Neural cell (in vitro differentiated cells): ENCODE data around the gene DENND1A. TPM values are rescaled to one million over a fixed set of nuclear protein-coding genes. Genes with fewer than 3 reads are reported as not detected.

ENCODE experiments used
- H2AFZ ChIP-seq: fragments of 200-600, 300-800 bp; sonication (generic), shearing (Covaris generic); 2 replicates; pipeline ENCODE4 v1.6.0; 2014; ENCODE audit warnings: low read depth, mild to moderate bottlenecking, antibody characterized with exemption, low read length, moderate library complexity
- H3F3A ChIP-seq: fragments of 200-600 bp; shearing (Covaris generic); 2 replicates; pipeline ENCODE4 v1.6.1; 2016; ENCODE audit warnings: mild to moderate bottlenecking, moderate library complexity, mixed read lengths, antibody characterized with exemption, low read length; ENCODE audit not compliant: insufficient read depth, poor library complexity, severe bottlenecking
- H3K27ac ChIP-seq: fragments of 200-600, 300-800 bp; sonication (generic), shearing (Covaris generic); 2 replicates; pipeline ENCODE4 v1.5.1; 2014; ENCODE audit warnings: mild to moderate bottlenecking, low read length, moderate library complexity
- H3K27me3 ChIP-seq: fragments of 300-800, 200-600 bp; sonication (generic), shearing (Covaris generic); 2 replicates; pipeline ENCODE4 v1.6.0; 2014; ENCODE audit warnings: mild to moderate bottlenecking, low read depth, low read length, moderate library complexity; ENCODE audit not compliant: insufficient read depth
- H3K36me3 ChIP-seq: fragments of 300-800, 200-600 bp; sonication (generic), shearing (Covaris generic); 2 replicates; pipeline ENCODE4 v1.5.1; 2014; ENCODE audit warnings: mild to moderate bottlenecking, antibody characterized with exemption, low read length, moderate library complexity; ENCODE audit not compliant: insufficient read depth
- H3K4me2 ChIP-seq: fragments of 300-800, 200-600 bp; sonication (generic), shearing (Covaris generic); 2 replicates; pipeline ENCODE4 v1.6.0; 2014; ENCODE audit warnings: mild to moderate bottlenecking, low read length
- H3K4me3 ChIP-seq: fragments of 300-800, 200-600 bp; sonication (generic), shearing (Covaris generic); 2 replicates; pipeline ENCODE4 v1.5.1; 2014; ENCODE audit warnings: mild to moderate bottlenecking, low read length, moderate library complexity
- H3K79me2 ChIP-seq: fragments of 200-600 bp; shearing (Covaris generic); replicated peaks from 2 replicates; pipeline ENCODE4 v1.6.0; 2014; ENCODE audit warnings: mild to moderate bottlenecking, low read length, moderate library complexity; ENCODE audit not compliant: insufficient read depth
- H3K9ac ChIP-seq: fragments of 300-800, 200-600 bp; sonication (generic), shearing (Covaris generic); 2 replicates; pipeline ENCODE4 v1.6.1; 2016; ENCODE audit warnings: mild to moderate bottlenecking, low read length, mixed read lengths
- H3K9me2 ChIP-seq: fragments of 200-600 bp; shearing (Covaris generic); 2 replicates; pipeline ENCODE4 v1.6.1; 2016; ENCODE audit warnings: mild to moderate bottlenecking, low read length, mixed read lengths; ENCODE audit not compliant: insufficient read depth
- H3K9me3 ChIP-seq: fragments of 200-600, 300-800 bp; sonication (generic), shearing (Covaris generic); 2 replicates; pipeline ENCODE4 v1.6.1; 2016; ENCODE audit warnings: mild to moderate bottlenecking, mixed run types, low read length, moderate library complexity, mixed read lengths
- H4K20me1 ChIP-seq: fragments of 200-600 bp; shearing (Covaris generic); 2 replicates; pipeline ENCODE4 v1.6.1; 2016; ENCODE audit warnings: mild to moderate bottlenecking, mixed run types; ENCODE audit not compliant: insufficient read depth
- EP300 ChIP-seq: fragments of 450-650 bp; conservative IDR thresholded peaks from 2 replicates; pipeline ENCODE4 v1.6.1; 2014; ENCODE audit warnings: antibody characterized with exemption, mild to moderate bottlenecking, moderate library complexity; ENCODE audit not compliant: poor library complexity, severe bottlenecking
- EZH2 ChIP-seq: fragments of 200-600, 300-800 bp; shearing (Covaris generic), sonication (generic); IDR thresholded peaks from 2 replicates; pipeline ENCODE4 v1.6.1; 2014; ENCODE audit warnings: antibody characterized with exemption, low read length, borderline replicate concordance, mild to moderate bottlenecking; ENCODE audit not compliant: insufficient read depth, poor library complexity, severe bottlenecking
- MXI1 ChIP-seq: fragments of 450-650 bp; conservative IDR thresholded peaks from 2 replicates; pipeline ENCODE4 v1.6.1; 2014; ENCODE audit warnings: antibody characterized with exemption, mild to moderate bottlenecking; ENCODE audit not compliant: poor library complexity, severe bottlenecking
- POLR2AphosphoS5 ChIP-seq: IDR thresholded peaks from 2 replicates; pipeline ENCODE4 v1.6.1; 2012
- RAD21 ChIP-seq: fragments of 450-650 bp; conservative IDR thresholded peaks from 2 replicates; pipeline ENCODE4 v1.6.1; 2014; ENCODE audit warnings: antibody characterized with exemption, mild to moderate bottlenecking, moderate library complexity
- SMC3 ChIP-seq: fragments of 450-650 bp; conservative IDR thresholded peaks from 2 replicates; pipeline ENCODE4 v1.6.1; 2014; ENCODE audit warnings: antibody characterized with exemption, mild to moderate bottlenecking, moderate library complexity; ENCODE audit not compliant: poor library complexity
- TAF1 ChIP-seq: IDR thresholded peaks from 2 replicates; pipeline ENCODE4 v1.6.1; 2012; ENCODE audit warnings: low read depth
- polyA plus RNA-seq: library from polyadenylated mRNA; depleted of rRNA; stranded (reverse); fragments of >200 nt; gene quantifications from 2 replicates; pipeline ENCODE4 v1.2.3, GENCODE V29; 2014
- TF ChIP-seq, protein P1 (sequence below): fragments of 450-650 bp; IDR thresholded peaks from 2 replicates; pipeline ENCODE4 v1.5.1; 2014; ENCODE audit warnings: antibody characterized with exemption, mild to moderate bottlenecking, moderate library complexity; ENCODE audit not compliant: poor library complexity, severe bottlenecking
- TF ChIP-seq, protein P2 (sequence below): IDR thresholded peaks from 2 replicates; pipeline ENCODE4 v1.6.1; 2012; ENCODE audit warnings: borderline replicate concordance

Gene DENND1A
- polyA plus RNA-seq, 1 donor from 2014 or later: 2.3 TPM

DNA sequence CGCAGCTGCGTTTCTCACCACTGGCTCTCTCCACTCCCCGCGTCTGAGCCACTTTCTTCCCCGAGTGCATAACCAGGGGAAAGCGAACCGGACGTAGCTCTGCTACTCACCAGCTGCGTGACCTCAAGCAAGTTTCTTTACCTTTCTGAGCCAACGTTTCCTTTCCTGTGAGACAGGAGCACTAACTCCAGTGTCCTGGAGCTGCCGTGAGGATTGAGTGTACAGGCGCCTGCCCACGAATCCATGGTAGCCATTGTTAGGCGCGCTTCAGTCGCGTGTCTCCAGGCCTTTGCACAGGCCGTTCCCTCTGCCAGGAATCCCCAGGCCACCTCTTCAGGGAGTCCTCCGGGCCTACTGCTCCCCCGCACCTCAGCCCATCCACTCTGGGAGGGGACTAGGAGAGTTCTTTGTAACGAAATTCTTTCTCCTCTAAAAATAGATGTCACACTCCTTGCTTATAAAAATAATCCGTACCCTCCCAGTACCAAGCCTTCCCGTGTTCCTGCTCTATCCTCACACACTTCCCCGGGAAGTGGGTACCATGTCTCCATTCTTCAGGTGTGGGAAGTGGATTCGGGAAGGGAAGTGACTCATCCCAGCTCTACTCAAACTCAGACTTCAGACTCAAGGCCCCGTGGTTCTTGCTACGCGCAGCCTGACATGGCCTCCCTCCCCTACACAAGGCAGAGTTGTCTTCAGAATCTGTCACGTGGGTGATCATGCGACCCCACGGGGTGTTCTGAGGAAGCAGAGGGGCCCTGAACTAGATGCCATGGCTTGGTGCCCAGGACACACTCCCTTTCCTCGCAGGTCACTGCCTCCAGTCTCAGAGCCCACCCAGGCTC lies 590.0 kb downstream of the DENND1A start:
- Histone ChIP-seq H3K9me2 (no peaks in the 10 kb centered on the region), H3K4me2 (no peak overlapping the region), H3K36me3 (no peaks in the 10 kb centered on the region), H3K4me3 (no peak overlapping the region), H4K20me1 (no peaks in the 10 kb centered on the region), H3F3A (no peaks in the 10 kb centered on the region), H3K79me2 (no peaks in the 10 kb centered on the region), H3K27ac (no peak overlapping the region), H3K9me3 (no peaks in the 10 kb centered on the region), H3K27me3 (no peaks in the 10 kb centered on the region), H3K9ac (no peak overlapping the region), H2AFZ (no peak overlapping the region)
- TF ChIP-seq RAD21: no peak
- no peak for TF ChIP-seq TAF1
- TF ChIP-seq SMC3: no peak
- TF ChIP-seq POLR2AphosphoS5: no peak
- TF ChIP-seq, protein P1, sequence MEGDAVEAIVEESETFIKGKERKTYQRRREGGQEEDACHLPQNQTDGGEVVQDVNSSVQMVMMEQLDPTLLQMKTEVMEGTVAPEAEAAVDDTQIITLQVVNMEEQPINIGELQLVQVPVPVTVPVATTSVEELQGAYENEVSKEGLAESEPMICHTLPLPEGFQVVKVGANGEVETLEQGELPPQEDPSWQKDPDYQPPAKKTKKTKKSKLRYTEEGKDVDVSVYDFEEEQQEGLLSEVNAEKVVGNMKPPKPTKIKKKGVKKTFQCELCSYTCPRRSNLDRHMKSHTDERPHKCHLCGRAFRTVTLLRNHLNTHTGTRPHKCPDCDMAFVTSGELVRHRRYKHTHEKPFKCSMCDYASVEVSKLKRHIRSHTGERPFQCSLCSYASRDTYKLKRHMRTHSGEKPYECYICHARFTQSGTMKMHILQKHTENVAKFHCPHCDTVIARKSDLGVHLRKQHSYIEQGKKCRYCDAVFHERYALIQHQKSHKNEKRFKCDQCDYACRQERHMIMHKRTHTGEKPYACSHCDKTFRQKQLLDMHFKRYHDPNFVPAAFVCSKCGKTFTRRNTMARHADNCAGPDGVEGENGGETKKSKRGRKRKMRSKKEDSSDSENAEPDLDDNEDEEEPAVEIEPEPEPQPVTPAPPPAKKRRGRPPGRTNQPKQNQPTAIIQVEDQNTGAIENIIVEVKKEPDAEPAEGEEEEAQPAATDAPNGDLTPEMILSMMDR: no peak
- TF ChIP-seq MXI1: no peak
- TF ChIP-seq EP300: no peak
- no peak for TF ChIP-seq EZH2
- TF ChIP-seq, protein P2, sequence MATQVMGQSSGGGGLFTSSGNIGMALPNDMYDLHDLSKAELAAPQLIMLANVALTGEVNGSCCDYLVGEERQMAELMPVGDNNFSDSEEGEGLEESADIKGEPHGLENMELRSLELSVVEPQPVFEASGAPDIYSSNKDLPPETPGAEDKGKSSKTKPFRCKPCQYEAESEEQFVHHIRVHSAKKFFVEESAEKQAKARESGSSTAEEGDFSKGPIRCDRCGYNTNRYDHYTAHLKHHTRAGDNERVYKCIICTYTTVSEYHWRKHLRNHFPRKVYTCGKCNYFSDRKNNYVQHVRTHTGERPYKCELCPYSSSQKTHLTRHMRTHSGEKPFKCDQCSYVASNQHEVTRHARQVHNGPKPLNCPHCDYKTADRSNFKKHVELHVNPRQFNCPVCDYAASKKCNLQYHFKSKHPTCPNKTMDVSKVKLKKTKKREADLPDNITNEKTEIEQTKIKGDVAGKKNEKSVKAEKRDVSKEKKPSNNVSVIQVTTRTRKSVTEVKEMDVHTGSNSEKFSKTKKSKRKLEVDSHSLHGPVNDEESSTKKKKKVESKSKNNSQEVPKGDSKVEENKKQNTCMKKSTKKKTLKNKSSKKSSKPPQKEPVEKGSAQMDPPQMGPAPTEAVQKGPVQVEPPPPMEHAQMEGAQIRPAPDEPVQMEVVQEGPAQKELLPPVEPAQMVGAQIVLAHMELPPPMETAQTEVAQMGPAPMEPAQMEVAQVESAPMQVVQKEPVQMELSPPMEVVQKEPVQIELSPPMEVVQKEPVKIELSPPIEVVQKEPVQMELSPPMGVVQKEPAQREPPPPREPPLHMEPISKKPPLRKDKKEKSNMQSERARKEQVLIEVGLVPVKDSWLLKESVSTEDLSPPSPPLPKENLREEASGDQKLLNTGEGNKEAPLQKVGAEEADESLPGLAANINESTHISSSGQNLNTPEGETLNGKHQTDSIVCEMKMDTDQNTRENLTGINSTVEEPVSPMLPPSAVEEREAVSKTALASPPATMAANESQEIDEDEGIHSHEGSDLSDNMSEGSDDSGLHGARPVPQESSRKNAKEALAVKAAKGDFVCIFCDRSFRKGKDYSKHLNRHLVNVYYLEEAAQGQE: no peak

DNA sequence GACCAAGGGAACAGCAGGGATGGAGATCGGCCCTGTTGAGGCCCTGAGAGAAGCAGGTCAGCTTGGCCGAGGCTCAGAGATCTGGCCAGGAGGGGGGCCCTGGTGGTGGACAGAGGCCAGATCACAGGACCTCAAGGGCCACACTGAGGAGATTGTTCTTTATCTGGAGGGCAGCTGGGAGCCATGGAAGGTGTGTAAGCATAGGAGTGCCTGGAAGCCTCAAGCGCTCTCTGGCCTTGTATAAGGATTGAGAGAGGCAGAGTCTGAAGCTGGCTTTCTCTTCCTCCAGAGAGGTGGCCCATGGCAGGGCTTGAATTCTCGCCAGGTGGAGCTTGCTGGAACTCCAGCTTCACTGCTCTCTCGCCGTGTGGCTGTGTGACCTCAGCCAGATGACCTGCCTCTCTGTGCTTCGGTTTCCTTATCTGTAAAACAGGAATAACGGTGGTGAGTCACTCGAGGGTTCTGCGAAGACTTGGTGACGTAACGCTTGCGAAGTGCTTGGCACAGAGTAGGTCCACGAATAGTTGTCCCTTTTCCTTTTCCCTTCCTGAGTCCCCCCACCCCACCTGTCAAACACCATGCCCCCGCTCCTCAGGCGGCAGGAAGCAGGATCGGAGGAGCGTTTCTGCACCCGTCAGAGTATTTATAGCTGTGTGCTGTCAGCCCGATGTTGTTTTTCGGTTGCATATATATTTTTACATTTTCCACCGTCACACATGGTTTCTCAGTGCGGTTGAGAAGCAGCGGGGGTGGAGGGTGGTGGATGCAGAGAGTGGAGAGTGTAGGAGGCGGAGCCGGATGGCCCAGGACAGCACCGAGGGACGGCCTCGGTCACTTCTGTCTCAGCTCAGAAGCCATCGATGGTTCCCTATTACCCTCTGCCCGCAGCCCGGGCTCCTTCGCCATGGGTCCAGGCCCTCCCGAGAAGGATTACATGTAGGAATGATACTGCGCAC lies 590.9 kb downstream of the DENND1A start:
- no peak overlapping the region for H3K9ac ChIP-seq
- no peaks in the 10 kb centered on the region for H3K9me2 ChIP-seq
- H4K20me1 ChIP-seq: no peaks in the 10 kb centered on the region
- H3K4me3 ChIP-seq: no peak overlapping the region
- no peak overlapping the region for H3K4me2 ChIP-seq
- H3K27me3 ChIP-seq: no peaks in the 10 kb centered on the region
- TF ChIP-seq, protein P1: no peak
- TF ChIP-seq, protein P2: no peak
- TF ChIP-seq SMC3 (no peak), EP300 (no peak), POLR2AphosphoS5 (no peak), TAF1 (no peak), RAD21 (no peak), MXI1 (no peak)
- no peaks in the 10 kb centered on the region for H3F3A ChIP-seq
- no peaks in the 10 kb centered on the region for H3K9me3 ChIP-seq
- no peaks in the 10 kb centered on the region for H3K79me2 ChIP-seq
- H3K27ac ChIP-seq: no peak overlapping the region
- H3K36me3 ChIP-seq: no peaks in the 10 kb centered on the region
- no peak overlapping the region for H2AFZ ChIP-seq
